GM12892 (cell line): Measurements from ENCODE around the gene GRK3.

Experiments used
- POLR2A ChIP-seq: IDR thresholded peaks from 2 replicates; pipeline ENCODE4 v1.6.1; 2011; ENCODE audit warnings: low read depth, low read length, control low read depth
- POLR2AphosphoS5 ChIP-seq: IDR thresholded peaks from 2 replicates; pipeline ENCODE4 v1.6.1; 2011; ENCODE audit warnings: low read depth, low read length, control low read depth

DNA sequence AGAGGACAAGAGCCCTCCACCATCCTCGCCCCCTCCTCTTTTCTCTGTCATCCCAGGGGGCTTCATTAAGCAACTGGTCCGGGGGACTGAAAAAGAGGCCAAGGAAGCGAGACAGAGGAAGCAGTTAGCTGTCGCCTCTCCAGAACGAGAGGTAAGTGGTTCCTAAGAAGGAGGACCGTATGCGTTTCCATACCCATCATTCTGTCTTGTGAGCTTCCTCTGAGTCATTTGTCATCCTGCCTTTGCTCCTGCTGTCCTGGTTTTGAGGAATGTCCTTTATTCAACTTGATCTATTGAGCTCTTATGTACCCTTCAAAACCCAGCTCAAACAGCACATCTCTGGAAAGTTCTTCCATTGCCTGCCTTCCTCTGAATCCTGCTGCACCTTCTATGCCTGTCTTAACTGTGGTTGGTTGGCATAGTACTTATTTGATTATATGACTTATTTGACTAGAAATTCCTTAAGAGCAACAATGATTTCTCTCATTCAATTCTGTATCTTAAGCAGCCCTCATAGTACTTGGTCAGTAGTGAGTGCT is 198.8 kb downstream of the GRK3 start:
- TF ChIP-seq POLR2AphosphoS5 (no peak), POLR2A (no peak)
